CD4-positive, alpha-beta T cell (primary cell): Measurements from ENCODE around the gene PRKCQ. TPM values are rescaled to one million over a fixed set of nuclear protein-coding genes. Genes with fewer than 3 reads are reported as not detected.

Experiments
- ATAC-seq: fragments of 200-7000 bp; cut with Tn5 transposase; one replicate; pipeline ENCODE4 v1.10.0; 2022; ENCODE audit warnings: mild to moderate bottlenecking; ENCODE audit not compliant: poor library complexity
- CTCF ChIA-PET: fragments of 350-600 bp; sonication (Branson Sonifier 250); formaldehyde crosslinking; loops from one replicate; lab custom pipeline; 2021; ENCODE audit warnings: antibody characterized with exemption, inconsistent platforms; lab: Charles Lee
- POLR2A ChIA-PET: fragments of 350-600 bp; sonication (Branson Sonifier 250); formaldehyde crosslinking; loops from one replicate; lab custom pipeline; 2021; ENCODE audit warnings: antibody characterized with exemption, inconsistent platforms; lab: Charles Lee
- DNase-seq, 14 experiments: peaks; one replicate each; pipeline ENCODE4 v3.0.0-alpha.2; 2013 to 2020; ENCODE audit warnings: mixed read lengths in 2 of 14
- H3K27ac ChIP-seq, 2 donors: one replicate each; pipeline versions ENCODE4 v1.5.1 to v1.7.0; 2013; ENCODE audit warnings: low read length in 2 of 2, low read depth in 1 of 2, mild to moderate bottlenecking in 1 of 2
- H3K27me3 ChIP-seq, 2 experiments: 1 replicate in 1 of 2; 2 replicates in 1 of 2; pipeline versions ENCODE4 v1.6.1 to v1.7.0; 2013; ENCODE audit warnings: low read length in 2 of 2, control low read depth in 1 of 2, mild to moderate bottlenecking in 1 of 2, moderate library complexity in 1 of 2; ENCODE audit not compliant: insufficient read depth in 2 of 2, control insufficient read depth in 1 of 2
- H3K36me3 ChIP-seq: one replicate; pipeline ENCODE4 v1.6.1; 2013; ENCODE audit warnings: low read length, control low read depth; ENCODE audit not compliant: insufficient read depth
- H3K4me1 ChIP-seq: one replicate; pipeline ENCODE4 v1.6.1; 2013; ENCODE audit warnings: low read length, control low read depth; ENCODE audit not compliant: insufficient read depth
- H3K4me3 ChIP-seq: one replicate; pipeline ENCODE4 v1.5.1; 2013; ENCODE audit warnings: mild to moderate bottlenecking, low read length, moderate library complexity
- H3K9me3 ChIP-seq, 2 experiments: 1 replicate in 1 of 2; 2 replicates in 1 of 2; pipeline versions ENCODE4 v1.6.1 to v1.7.0; 2013; ENCODE audit warnings: low read length in 2 of 2, mild to moderate bottlenecking in 2 of 2, control low read depth in 1 of 2, moderate library complexity in 1 of 2; ENCODE audit not compliant: control insufficient read depth in 1 of 2, insufficient read depth in 1 of 2
- H3K27ac Mint-ChIP-seq: one replicate; pipeline ENCODE4 v1.8.0; 2020; ENCODE audit warnings: mixed read lengths
- H3K27me3 Mint-ChIP-seq: one replicate; pipeline ENCODE4 v1.8.0; 2021; ENCODE audit warnings: mixed read lengths
- H3K36me3 Mint-ChIP-seq: one replicate; pipeline ENCODE4 v1.8.0; 2021; ENCODE audit warnings: low read depth, mixed read lengths
- H3K4me1 Mint-ChIP-seq: one replicate; pipeline ENCODE4 v1.8.0; 2021; ENCODE audit warnings: low read depth, mixed read lengths
- H3K4me3 Mint-ChIP-seq: one replicate; pipeline ENCODE4 v1.8.0; 2020; ENCODE audit warnings: mild to moderate bottlenecking, mixed read lengths
- H3K9me3 Mint-ChIP-seq: one replicate; pipeline ENCODE4 v1.8.0; 2020; ENCODE audit warnings: mixed read lengths
- CTCF ChIP-seq: fragments of 200-600 bp; IDR thresholded peaks from one replicate; pipeline ENCODE4 v1.8.0; 2022; ENCODE audit warnings: antibody characterized with exemption, mild to moderate bottlenecking
- intact Hi-C, 2 experiments: fragments of 100-400 bp; cut with DNase I in 1 of 2; cut with micrococcal nuclease in 1 of 2; formaldehyde crosslinking; loops; one replicate each; pipeline versions ENCODE4 v1.15.1 to v1.9.0; 2023 to 2025; cut with DNase I, micrococcal nuclease
- total RNA-seq, 174 experiments: library from RNA in 2 of 174; stranded (reverse) in 2 of 174; gene quantifications; one replicate each; pipeline ENCODE4 v1.2.3 and lab custom pipeline; 2021 to 2026

Gene PRKCQ
- total RNA-seq, 2 experiments from 2014 or later = 43.4 to 43.9 TPM

GRCh38 chr10:6408799-6409198 is 171.3 kb downstream of the PRKCQ start:
- DNase-seq (no peak), ATAC-seq (no peak)
- Mint-ChIP-seq H3K4me1 (peaks cover 57% of the 10 kb centered on the region), H3K27me3 (no peaks in the 10 kb centered on the region), H3K27ac (peak overlapping the region; percentile 79), H3K9me3 (no peaks in the 10 kb centered on the region), H3K4me3 (no peak overlapping the region), H3K36me3 (no peaks in the 10 kb centered on the region)
- Histone ChIP-seq H3K9me3 (no peaks in the 10 kb centered on the region), H3K4me3 (no peak overlapping the region), H3K27ac (no peak overlapping the region), H3K36me3 (no peaks in the 10 kb centered on the region), H3K4me1 (peaks cover 33% of the 10 kb centered on the region), H3K27me3 (no peaks in the 10 kb centered on the region)
- ChIA-PET POLR2A (interaction anchor here (1.6 to 2.6 kb wide), 3 partner anchors 207 to 595 kb away, joined by 4 to 29 read pairs (median 9); partner anchors contain the start of genes GDI2 and PFKFB3), CTCF (interaction anchor here (2.8 kb wide), 1 partner anchor 206 kb away, joined by 20 read pairs; the partner anchor contains the start of gene PFKFB3)
- intact Hi-C loops = loop anchor here in 1 of 2 experiments (5.0 kb wide), 1 partner anchor 321 kb away; the partner anchor contains the start of gene RBM17
- no peak for TF ChIP-seq CTCF

- Histone ChIP-seq H3K27me3 (no peaks in the 10 kb centered on the region), H3K9me3 (no peaks in the 10 kb centered on the region), H3K4me3 (peak overlapping the region; percentile 13), H3K36me3 (no peaks in the 10 kb centered on the region), H3K4me1 (peaks cover 33% of the 10 kb centered on the region), H3K27ac (no peak overlapping the region)
- ATAC-seq (no peak), DNase-seq (no peak)
- CTCF ChIA-PET = interaction anchor here (0.9 to 2.3 kb wide), 8 partner anchors 8 to 356 kb away, joined by 3 to 12 read pairs (median 3); partner anchors contain the start of gene PFKFB3
- H3K27me3 Mint-ChIP-seq = no peaks in the 10 kb centered on the region
- no peak for TF ChIP-seq CTCF
- POLR2A ChIA-PET = interaction anchor here (0.6 to 3.4 kb wide), 4 partner anchors 59 to 321 kb away, joined by 3 to 16 read pairs (median 9); partner anchors contain the start of gene PFKFB3
- H3K9me3 Mint-ChIP-seq = no peaks in the 10 kb centered on the region
- H3K36me3 Mint-ChIP-seq = no peaks in the 10 kb centered on the region
- H3K4me3 Mint-ChIP-seq = no peak overlapping the region
- H3K4me1 Mint-ChIP-seq = peaks cover 61% of the 10 kb centered on the region
- intact Hi-C loops = loop anchor here in 1 of 2 experiments (2.0 to 5.0 kb wide), 2 partner anchors 234 to 320 kb away; partner anchors contain the start of gene RBM17
- H3K27ac Mint-ChIP-seq = peak overlapping the region; percentile 66
These were observed 172.9 kb downstream of the PRKCQ start for GRCh38 chr10:6407034-6407721.

GRCh38 chr10:6406220-6407033 is 173.6 kb downstream of the PRKCQ start:
- Mint-ChIP-seq H3K9me3 (no peaks in the 10 kb centered on the region), H3K27me3 (no peaks in the 10 kb centered on the region), H3K27ac (peak overlapping the region; percentile 66), H3K4me3 (peak overlapping the region; percentile 60), H3K36me3 (no peaks in the 10 kb centered on the region), H3K4me1 (peaks cover 65% of the 10 kb centered on the region)
- H3K27ac ChIP-seq = no peak overlapping the region
- peak overlapping the region; percentile 13 for H3K4me3 ChIP-seq
- DNase-seq = peak in 4 of 14 experiments; percentile 31 to 59 (median 50)
- no peak for ATAC-seq
- no peaks in the 10 kb centered on the region for H3K36me3 ChIP-seq
- no peaks in the 10 kb centered on the region for H3K9me3 ChIP-seq
- TF ChIP-seq CTCF = peak; percentile 51
- peaks cover 39% of the 10 kb centered on the region for H3K4me1 ChIP-seq
- H3K27me3 ChIP-seq = no peaks in the 10 kb centered on the region
- intact Hi-C loops = loop anchor here in 1 of 2 experiments (1.0 to 5.0 kb wide), 5 partner anchors 204 to 392 kb away; partner anchors contain the start of genes PFKFB3 and RBM17
- ChIA-PET CTCF (interaction anchor here (0.7 to 2.3 kb wide), 15 partner anchors 9 to 355 kb away, joined by 3 to 12 read pairs (median 3); partner anchors contain the start of gene PFKFB3), POLR2A (interaction anchor here (0.6 to 3.4 kb wide), 8 partner anchors 58 to 392 kb away, joined by 3 to 16 read pairs (median 3); partner anchors contain the start of gene PFKFB3)
